Tibial artery (tissue), 4 donors: Measurements from ENCODE around the gene TGM6.

ENCODE experiments used
- DNase-seq, 2 donors: peaks; one replicate each; pipeline ENCODE4 v3.0.0-alpha.2; 2019
- H3K27ac ChIP-seq, 2 donors: fragments of 200-600 bp; sonication (generic) in 1 of 2; 1 replicate in 1 of 2; 2 replicates in 1 of 2; pipeline ENCODE4 v1.5.1; 2018 to 2019; ENCODE audit warnings: mild to moderate bottlenecking in 1 of 2
- H3K27me3 ChIP-seq, 2 donors: fragments of 200-600 bp; sonication (generic) in 1 of 2; one replicate each; pipeline versions ENCODE4 v1.5.1 to v1.6.0; 2016 to 2019
- H3K36me3 ChIP-seq, 3 donors: fragments of 200-600 bp; sonication (generic) in 2 of 3; one replicate each; pipeline ENCODE4 v1.5.1; 2016 to 2019; ENCODE audit warnings: mild to moderate bottlenecking in 2 of 3
- H3K4me1 ChIP-seq, 4 donors: fragments of 200-600 bp; sonication (generic) in 2 of 4; 1 replicate in 3 of 4; 2 replicates in 1 of 4; pipeline ENCODE4 v1.5.1; 2016 to 2019
- H3K4me3 ChIP-seq, 2 donors: fragments of 200-600 bp; sonication (generic) in 1 of 2; 1 replicate in 1 of 2; 2 replicates in 1 of 2; pipeline ENCODE4 v1.5.1; 2018 to 2019; ENCODE audit warnings: mild to moderate bottlenecking in 2 of 2
- H3K9me3 ChIP-seq, 3 donors: fragments of 200-600 bp; sonication (generic) in 1 of 3; one replicate each; pipeline ENCODE4 v1.5.1; 2016 to 2019
- intact Hi-C: fragments of 100-400 bp; cut with DNase I; formaldehyde crosslinking; loops from one replicate; pipeline ENCODE4 v1.15.0; 2023; ENCODE audit warnings: low total_unique reads
- TF ChIP-seq, protein P1 (sequence below), 2 experiments: fragments of 200-600 bp in 1 of 2; fragments of 450-650 bp in 1 of 2; IDR thresholded peaks; one replicate each; pipeline ENCODE4 v1.5.1; 2017 to 2019; ENCODE audit warnings: antibody characterized with exemption in 2 of 2, mild to moderate bottlenecking in 1 of 2, moderate library complexity in 1 of 2

Gene TGM6

DNA sequence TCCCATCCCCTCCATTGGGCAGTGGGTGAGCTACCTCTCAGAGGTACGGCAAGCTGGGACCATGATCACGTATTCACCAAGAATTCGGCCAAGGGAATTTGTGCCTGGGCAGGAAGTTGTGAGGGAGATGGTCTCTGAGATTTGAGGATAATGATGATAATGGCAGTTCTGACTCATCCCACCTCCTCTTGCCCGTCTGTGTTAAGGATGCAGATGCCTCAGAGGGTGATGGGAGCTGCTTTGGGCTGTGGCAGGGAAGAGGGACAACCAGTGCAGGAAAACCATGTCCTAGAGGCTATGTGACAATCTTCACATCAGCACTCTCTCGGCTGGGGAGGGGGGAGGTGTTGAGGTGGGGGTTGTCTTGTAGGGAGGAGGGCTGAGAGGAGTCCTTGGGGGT, 4.3 kb downstream of the TGM6 start:
- intact Hi-C loops = no loop called here
- Histone ChIP-seq H3K9me3 (peaks cover 0 to 22% (median 5%) of the 10 kb centered on the region in 3 donors), H3K27me3 (peaks cover 0 to 2% of the 10 kb centered on the region in 2 donors), H3K4me3 (no peak overlapping the region), H3K27ac (no peak overlapping the region), H3K36me3 (no peaks in the 10 kb centered on the region), H3K4me1 (no peaks in the 10 kb centered on the region)
- TF ChIP-seq, protein P1, sequence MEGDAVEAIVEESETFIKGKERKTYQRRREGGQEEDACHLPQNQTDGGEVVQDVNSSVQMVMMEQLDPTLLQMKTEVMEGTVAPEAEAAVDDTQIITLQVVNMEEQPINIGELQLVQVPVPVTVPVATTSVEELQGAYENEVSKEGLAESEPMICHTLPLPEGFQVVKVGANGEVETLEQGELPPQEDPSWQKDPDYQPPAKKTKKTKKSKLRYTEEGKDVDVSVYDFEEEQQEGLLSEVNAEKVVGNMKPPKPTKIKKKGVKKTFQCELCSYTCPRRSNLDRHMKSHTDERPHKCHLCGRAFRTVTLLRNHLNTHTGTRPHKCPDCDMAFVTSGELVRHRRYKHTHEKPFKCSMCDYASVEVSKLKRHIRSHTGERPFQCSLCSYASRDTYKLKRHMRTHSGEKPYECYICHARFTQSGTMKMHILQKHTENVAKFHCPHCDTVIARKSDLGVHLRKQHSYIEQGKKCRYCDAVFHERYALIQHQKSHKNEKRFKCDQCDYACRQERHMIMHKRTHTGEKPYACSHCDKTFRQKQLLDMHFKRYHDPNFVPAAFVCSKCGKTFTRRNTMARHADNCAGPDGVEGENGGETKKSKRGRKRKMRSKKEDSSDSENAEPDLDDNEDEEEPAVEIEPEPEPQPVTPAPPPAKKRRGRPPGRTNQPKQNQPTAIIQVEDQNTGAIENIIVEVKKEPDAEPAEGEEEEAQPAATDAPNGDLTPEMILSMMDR (IDR thresholded peaks at IDR 0.05) = no peak
- no peak for DNase-seq

DNA sequence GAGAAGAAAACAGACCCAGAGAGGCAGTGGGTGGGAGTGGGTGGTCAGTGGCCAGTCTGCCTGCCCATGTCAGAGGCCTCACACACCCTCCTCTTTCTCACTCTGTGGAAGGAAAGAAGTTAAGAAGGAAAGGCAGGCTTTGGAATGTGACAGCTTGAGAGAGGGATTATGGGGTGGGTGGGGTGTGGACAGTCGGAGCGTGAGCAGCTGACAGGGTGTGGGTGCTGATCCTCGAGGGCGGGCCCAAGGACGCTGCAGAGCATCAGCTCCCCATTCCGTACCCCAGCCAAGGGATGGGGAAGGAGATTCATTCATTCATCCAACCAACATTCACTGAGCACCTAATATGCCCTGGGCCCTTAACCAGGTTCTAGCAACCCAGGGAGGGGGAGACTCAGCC, 4.8 kb downstream of the TGM6 start:
- no peak for DNase-seq
- TF ChIP-seq, protein P1 (IDR thresholded peaks at IDR 0.05) = no peak
- intact Hi-C loops = no loop called here
- H3K4me3 ChIP-seq = no peak overlapping the region
- no peaks in the 10 kb centered on the region for H3K36me3 ChIP-seq
- H3K27ac ChIP-seq = no peak overlapping the region
- H3K27me3 ChIP-seq = peaks cover 0 to 2% of the 10 kb centered on the region in 2 donors
- H3K9me3 ChIP-seq = peaks cover 0 to 22% (median 5%) of the 10 kb centered on the region in 3 donors
- no peaks in the 10 kb centered on the region for H3K4me1 ChIP-seq

DNA sequence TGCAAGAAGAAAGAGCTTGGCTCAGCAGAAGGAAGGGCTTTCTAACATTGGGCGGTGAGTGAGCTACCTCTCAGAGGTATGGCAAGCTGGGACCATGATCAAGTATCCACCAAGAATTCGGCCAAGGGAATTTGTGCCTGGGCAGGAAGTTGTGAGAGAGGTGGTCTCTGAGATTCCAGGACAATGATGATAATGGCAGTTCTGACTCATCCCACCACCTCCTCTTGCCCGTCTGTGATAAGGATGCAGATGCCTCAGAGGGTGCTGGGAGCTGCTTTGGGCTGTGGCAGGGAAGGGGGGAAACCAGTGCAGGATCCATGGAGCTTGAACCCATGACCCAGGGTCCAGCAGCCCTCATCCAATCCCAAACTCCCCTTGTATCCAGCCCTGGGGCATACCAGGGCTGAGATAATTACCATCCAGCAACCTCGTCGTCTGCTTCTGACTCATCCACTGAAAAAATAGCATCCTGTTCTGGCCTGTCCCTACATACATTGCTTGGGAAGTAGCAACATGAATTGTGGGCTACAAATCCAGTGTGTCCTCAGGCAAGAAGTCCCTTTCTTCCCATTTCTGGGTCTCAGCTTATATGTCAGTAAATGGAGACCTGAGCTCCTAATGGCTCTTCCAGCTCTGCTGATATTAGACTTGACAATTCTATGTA, 5.9 kb downstream of the TGM6 start:
- Histone ChIP-seq H3K9me3 (peaks cover 0 to 22% (median 5%) of the 10 kb centered on the region in 3 donors), H3K4me1 (no peaks in the 10 kb centered on the region), H3K27ac (no peak overlapping the region), H3K27me3 (peaks cover 0 to 2% of the 10 kb centered on the region in 2 donors), H3K4me3 (no peak overlapping the region), H3K36me3 (no peaks in the 10 kb centered on the region)
- intact Hi-C loops = no loop called here
- no peak for DNase-seq
- TF ChIP-seq, protein P1 (IDR thresholded peaks at IDR 0.05) = no peak

DNA sequence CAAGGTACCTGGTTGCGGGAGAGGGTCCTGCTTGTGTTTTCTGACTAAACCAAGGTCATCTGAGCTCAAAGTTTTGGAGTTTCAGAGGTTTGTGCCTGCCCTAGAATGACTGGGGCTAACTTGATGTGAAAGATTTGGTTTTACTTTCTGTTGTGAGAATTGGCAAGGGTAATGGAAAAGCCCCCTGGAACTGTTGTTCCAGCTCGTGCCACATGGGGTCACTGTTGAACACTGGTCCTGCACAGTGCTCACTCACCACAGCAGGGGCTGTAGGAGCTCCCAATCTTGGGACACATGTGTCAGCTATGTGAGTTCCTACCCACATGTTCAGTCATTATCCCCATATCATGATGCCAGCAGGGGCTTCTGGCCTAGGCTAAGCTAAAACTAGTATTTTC, 6.5 kb downstream of the TGM6 start:
- peaks cover 0 to 2% of the 10 kb centered on the region in 2 donors for H3K27me3 ChIP-seq
- H3K36me3 ChIP-seq = no peaks in the 10 kb centered on the region
- no peak for DNase-seq
- TF ChIP-seq, protein P1 (IDR thresholded peaks at IDR 0.05) = no peak
- H3K4me1 ChIP-seq = no peaks in the 10 kb centered on the region
- no peak overlapping the region for H3K27ac ChIP-seq
- peaks cover 0 to 22% (median 5%) of the 10 kb centered on the region in 3 donors for H3K9me3 ChIP-seq
- H3K4me3 ChIP-seq = no peak overlapping the region
- intact Hi-C loops = no loop called here

DNA sequence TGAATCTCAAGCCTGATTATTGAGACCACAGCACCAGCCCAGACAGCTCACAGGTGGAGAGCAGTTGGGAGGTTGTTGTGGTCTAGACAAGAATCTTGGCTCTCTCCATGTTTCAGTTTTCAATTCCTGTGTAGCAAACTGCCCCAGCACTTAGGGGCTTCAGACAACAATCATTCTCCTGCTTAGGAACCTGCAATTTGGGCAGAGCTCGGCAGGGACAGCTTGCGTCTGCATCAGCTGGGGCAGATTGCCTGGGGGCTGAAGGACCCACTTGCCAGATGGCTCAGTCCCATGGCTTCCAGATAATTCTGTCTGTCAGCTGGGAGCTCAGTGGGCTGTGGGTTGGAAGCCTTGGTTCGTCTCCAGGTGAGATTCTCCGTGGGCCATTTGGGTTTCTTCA, 6.9 kb downstream of the TGM6 start:
- H3K36me3 ChIP-seq = no peaks in the 10 kb centered on the region
- no peak overlapping the region for H3K4me3 ChIP-seq
- H3K27ac ChIP-seq = no peak overlapping the region
- DNase-seq = no peak
- H3K27me3 ChIP-seq = peaks cover 0 to 2% of the 10 kb centered on the region in 2 donors
- TF ChIP-seq, protein P1 (IDR thresholded peaks at IDR 0.05) = no peak
- H3K4me1 ChIP-seq = no peaks in the 10 kb centered on the region
- intact Hi-C loops = no loop called here
- H3K9me3 ChIP-seq = peaks cover 0 to 22% (median 5%) of the 10 kb centered on the region in 3 donors
